ENCODE data around the gene MALAT1. TPM values are rescaled to one million over a fixed set of nuclear protein-coding genes. Genes with fewer than 3 reads are reported as not detected.
A peak's percentile ranks its signal among the peaks of the same experiment; 100 is the strongest.

MALAT1 gene
- total and polyA plus RNA-seq, 2 of the 13 experiments (the other 11 are each of a cell fraction or from before 2014, with no cell fraction given) = 143 to 1,237 TPM

DNA sequence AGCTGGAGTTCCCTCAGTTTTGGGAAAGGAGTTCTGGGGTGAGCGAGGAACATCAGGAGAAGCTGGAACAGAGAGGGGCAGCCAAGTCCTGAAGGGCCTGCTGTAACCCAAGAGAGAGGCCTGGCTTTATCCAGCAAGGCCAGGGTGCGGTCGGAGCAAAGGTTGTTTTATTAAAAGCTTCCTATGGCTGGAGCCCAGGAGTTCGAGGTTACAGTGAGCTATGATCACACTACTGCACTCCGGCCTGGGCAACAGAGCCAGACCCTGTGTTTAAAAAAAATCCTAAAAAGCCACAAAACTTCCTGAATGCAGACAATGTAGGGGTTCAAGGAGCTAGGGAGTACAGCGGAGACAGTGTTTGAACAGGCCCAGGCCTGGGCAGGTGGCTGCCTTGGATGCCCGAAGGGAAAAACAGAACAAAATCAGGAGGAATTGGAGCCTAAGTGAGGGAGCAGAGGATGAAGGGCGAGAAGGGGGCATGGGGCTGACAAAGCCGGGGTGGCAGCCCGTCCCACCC, 22.2 kb upstream of the MALAT1 start (continued):
- TF ChIP-seq, protein P1, sequence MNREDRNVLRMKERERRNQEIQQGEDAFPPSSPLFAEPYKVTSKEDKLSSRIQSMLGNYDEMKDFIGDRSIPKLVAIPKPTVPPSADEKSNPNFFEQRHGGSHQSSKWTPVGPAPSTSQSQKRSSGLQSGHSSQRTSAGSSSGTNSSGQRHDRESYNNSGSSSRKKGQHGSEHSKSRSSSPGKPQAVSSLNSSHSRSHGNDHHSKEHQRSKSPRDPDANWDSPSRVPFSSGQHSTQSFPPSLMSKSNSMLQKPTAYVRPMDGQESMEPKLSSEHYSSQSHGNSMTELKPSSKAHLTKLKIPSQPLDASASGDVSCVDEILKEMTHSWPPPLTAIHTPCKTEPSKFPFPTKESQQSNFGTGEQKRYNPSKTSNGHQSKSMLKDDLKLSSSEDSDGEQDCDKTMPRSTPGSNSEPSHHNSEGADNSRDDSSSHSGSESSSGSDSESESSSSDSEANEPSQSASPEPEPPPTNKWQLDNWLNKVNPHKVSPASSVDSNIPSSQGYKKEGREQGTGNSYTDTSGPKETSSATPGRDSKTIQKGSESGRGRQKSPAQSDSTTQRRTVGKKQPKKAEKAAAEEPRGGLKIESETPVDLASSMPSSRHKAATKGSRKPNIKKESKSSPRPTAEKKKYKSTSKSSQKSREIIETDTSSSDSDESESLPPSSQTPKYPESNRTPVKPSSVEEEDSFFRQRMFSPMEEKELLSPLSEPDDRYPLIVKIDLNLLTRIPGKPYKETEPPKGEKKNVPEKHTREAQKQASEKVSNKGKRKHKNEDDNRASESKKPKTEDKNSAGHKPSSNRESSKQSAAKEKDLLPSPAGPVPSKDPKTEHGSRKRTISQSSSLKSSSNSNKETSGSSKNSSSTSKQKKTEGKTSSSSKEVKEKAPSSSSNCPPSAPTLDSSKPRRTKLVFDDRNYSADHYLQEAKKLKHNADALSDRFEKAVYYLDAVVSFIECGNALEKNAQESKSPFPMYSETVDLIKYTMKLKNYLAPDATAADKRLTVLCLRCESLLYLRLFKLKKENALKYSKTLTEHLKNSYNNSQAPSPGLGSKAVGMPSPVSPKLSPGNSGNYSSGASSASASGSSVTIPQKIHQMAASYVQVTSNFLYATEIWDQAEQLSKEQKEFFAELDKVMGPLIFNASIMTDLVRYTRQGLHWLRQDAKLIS (CRISPR knock-in tag; IDR thresholded peaks at IDR 0.05) = no peak; the same call in 1 of the 2 replicates
- peak; percentile 8; the same call in 1 of the 2 replicates for TF ChIP-seq MAFG (CRISPR knock-in tag; IDR thresholded peaks at IDR 0.05)
- TF ChIP-seq POLR2AphosphoS5 (IDR thresholded peaks at IDR 0.05; ENCODE audit: low read depth, low read length) = no peak
- TF ChIP-seq, protein P2, sequence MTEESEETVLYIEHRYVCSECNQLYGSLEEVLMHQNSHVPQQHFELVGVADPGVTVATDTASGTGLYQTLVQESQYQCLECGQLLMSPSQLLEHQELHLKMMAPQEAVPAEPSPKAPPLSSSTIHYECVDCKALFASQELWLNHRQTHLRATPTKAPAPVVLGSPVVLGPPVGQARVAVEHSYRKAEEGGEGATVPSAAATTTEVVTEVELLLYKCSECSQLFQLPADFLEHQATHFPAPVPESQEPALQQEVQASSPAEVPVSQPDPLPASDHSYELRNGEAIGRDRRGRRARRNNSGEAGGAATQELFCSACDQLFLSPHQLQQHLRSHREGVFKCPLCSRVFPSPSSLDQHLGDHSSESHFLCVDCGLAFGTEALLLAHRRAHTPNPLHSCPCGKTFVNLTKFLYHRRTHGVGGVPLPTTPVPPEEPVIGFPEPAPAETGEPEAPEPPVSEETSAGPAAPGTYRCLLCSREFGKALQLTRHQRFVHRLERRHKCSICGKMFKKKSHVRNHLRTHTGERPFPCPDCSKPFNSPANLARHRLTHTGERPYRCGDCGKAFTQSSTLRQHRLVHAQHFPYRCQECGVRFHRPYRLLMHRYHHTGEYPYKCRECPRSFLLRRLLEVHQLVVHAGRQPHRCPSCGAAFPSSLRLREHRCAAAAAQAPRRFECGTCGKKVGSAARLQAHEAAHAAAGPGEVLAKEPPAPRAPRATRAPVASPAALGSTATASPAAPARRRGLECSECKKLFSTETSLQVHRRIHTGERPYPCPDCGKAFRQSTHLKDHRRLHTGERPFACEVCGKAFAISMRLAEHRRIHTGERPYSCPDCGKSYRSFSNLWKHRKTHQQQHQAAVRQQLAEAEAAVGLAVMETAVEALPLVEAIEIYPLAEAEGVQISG (CRISPR knock-in tag; IDR thresholded peaks at IDR 0.05) = 0 out of 2 replicates have a peak, but pooled peaks have one; percentile 3
- TF ChIP-seq, protein P3, sequence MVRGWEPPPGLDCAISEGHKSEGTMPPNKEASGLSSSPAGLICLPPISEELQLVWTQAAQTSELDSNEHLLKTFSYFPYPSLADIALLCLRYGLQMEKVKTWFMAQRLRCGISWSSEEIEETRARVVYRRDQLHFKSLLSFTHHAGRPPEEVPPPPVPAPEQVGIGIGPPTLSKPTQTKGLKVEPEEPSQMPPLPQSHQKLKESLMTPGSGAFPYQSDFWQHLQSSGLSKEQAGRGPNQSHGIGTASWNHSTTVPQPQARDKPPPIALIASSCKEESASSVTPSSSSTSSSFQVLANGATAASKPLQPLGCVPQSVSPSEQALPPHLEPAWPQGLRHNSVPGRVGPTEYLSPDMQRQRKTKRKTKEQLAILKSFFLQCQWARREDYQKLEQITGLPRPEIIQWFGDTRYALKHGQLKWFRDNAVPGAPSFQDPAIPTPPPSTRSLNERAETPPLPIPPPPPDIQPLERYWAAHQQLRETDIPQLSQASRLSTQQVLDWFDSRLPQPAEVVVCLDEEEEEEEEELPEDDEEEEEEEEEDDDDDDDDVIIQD (CRISPR knock-in tag; IDR thresholded peaks at IDR 0.05; ENCODE audit: low read depth) = 0 out of 2 replicates have a peak, but pooled peaks have one; percentile 16
- no peak for TF ChIP-seq POLR2AphosphoS2 (IDR thresholded peaks at IDR 0.05; ENCODE audit: low read depth, low read length)
- TF ChIP-seq, protein P4, sequence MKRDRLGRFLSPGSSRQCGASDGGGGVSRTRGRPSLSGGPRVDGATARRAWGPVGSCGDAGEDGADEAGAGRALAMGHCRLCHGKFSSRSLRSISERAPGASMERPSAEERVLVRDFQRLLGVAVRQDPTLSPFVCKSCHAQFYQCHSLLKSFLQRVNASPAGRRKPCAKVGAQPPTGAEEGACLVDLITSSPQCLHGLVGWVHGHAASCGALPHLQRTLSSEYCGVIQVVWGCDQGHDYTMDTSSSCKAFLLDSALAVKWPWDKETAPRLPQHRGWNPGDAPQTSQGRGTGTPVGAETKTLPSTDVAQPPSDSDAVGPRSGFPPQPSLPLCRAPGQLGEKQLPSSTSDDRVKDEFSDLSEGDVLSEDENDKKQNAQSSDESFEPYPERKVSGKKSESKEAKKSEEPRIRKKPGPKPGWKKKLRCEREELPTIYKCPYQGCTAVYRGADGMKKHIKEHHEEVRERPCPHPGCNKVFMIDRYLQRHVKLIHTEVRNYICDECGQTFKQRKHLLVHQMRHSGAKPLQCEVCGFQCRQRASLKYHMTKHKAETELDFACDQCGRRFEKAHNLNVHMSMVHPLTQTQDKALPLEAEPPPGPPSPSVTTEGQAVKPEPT (CRISPR knock-in tag; IDR thresholded peaks at IDR 0.05; ENCODE audit: low read depth) = no peak
- no peak for TF ChIP-seq CBX2 (IDR thresholded peaks at IDR 0.05; ENCODE audit: low read depth, low read length)
- no peak for TF ChIP-seq CBX2 (CRISPR knock-in tag; IDR thresholded peaks at IDR 0.05; ENCODE audit: low read depth)
- TF ChIP-seq, protein P5, sequence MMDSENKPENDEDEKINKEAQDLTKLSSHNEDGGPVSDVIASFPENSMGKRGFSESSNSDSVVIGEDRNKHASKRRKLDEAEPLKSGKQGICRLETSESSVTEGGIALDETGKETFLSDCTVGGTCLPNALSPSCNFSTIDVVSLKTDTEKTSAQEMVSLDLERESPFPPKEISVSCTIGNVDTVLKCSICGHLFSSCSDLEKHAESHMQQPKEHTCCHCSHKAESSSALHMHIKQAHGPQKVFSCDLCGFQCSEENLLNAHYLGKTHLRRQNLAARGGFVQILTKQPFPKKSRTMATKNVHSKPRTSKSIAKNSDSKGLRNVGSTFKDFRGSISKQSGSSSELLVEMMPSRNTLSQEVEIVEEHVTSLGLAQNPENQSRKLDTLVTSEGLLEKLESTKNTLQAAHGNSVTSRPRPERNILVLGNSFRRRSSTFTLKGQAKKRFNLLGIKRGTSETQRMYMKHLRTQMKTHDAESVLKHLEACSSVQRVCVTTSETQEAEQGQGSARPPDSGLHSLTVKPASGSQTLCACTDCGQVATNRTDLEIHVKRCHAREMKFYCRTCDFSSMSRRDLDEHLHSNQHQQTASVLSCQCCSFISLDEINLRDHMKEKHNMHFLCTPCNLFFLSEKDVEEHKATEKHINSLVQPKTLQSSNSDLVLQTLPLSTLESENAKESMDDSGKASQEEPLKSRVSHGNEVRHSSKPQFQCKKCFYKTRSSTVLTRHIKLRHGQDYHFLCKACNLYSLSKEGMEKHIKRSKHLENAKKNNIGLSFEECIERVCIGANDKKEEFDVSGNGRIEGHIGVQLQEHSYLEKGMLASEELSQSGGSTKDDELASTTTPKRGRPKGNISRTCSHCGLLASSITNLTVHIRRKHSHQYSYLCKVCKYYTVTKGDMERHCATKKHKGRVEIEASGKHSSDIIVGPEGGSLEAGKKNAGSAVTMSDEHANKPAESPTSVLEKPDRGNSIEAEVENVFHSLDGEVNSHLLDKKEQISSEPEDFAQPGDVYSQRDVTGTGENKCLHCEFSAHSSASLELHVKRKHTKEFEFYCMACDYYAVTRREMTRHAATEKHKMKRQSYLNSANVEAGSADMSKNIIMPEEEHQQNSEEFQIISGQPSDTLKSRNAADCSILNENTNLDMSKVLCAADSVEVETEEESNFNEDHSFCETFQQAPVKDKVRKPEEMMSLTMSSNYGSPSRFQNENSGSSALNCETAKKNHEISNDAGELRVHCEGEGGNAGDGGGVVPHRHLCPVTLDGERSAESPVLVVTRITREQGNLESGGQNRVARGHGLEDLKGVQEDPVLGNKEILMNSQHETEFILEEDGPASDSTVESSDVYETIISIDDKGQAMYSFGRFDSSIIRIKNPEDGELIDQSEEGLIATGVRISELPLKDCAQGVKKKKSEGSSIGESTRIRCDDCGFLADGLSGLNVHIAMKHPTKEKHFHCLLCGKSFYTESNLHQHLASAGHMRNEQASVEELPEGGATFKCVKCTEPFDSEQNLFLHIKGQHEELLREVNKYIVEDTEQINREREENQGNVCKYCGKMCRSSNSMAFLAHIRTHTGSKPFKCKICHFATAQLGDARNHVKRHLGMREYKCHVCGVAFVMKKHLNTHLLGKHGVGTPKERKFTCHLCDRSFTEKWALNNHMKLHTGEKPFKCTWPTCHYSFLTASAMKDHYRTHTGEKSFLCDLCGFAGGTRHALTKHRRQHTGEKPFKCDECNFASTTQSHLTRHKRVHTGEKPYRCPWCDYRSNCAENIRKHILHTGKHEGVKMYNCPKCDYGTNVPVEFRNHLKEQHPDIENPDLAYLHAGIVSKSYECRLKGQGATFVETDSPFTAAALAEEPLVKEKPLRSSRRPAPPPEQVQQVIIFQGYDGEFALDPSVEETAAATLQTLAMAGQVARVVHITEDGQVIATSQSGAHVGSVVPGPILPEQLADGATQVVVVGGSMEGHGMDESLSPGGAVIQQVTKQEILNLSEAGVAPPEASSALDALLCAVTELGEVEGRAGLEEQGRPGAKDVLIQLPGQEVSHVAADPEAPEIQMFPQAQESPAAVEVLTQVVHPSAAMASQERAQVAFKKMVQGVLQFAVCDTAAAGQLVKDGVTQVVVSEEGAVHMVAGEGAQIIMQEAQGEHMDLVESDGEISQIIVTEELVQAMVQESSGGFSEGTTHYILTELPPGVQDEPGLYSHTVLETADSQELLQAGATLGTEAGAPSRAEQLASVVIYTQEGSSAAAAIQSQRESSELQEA (CRISPR knock-in tag; IDR thresholded peaks at IDR 0.05; ENCODE audit: not compliant biosample characterization) = peak; percentile 5

Measured in HepG2 (cell line).